ENCODE data around the gene SETD5. TPM values are rescaled to one million over a fixed set of nuclear protein-coding genes. Genes with fewer than 3 reads are reported as not detected.

Gene SETD5
- total RNA-seq, 1 donor from 2014 or later = 198 TPM

DNA sequence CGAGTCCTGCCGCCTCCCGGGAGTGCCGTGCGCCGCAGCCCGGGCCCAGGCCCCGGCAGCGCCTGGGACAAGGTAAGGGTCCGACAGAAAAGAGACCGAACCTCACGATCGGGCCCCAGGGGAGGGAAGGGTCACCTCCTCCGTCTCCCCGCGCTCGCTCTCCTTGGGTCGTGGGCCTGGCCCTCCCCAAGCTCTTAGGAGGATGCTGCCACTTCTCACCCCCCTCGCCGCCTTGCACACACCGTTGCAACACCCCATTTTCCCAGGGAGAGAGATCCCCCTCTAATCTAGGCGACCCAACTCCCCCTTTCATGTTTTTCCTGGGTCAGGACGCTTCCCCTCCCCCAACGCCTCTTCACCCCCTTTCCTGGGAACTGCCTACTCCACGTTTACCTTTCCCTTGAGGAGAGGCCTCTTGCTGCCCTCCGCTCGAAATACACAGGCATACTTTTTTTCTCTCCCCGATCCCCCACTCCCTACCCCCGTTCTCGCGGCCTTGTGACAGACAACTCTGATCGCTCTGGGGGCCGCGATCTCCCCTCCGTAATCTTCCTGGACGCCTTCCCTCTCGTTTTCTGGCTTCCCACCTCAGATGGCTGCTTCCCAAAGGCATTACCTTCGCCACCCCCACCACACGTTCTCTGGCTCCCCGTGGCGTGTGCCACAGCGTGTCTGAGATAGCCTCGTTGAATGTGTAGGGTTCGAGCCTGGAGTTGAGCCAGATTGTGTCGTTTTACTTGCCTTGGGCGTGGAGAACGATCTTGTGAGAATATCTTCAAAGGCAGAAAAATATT, 688 bp downstream of the SETD5 start:
- H3K9ac ChIP-seq = peak overlapping the region; percentile 98
- TF ChIP-seq, protein P1, sequence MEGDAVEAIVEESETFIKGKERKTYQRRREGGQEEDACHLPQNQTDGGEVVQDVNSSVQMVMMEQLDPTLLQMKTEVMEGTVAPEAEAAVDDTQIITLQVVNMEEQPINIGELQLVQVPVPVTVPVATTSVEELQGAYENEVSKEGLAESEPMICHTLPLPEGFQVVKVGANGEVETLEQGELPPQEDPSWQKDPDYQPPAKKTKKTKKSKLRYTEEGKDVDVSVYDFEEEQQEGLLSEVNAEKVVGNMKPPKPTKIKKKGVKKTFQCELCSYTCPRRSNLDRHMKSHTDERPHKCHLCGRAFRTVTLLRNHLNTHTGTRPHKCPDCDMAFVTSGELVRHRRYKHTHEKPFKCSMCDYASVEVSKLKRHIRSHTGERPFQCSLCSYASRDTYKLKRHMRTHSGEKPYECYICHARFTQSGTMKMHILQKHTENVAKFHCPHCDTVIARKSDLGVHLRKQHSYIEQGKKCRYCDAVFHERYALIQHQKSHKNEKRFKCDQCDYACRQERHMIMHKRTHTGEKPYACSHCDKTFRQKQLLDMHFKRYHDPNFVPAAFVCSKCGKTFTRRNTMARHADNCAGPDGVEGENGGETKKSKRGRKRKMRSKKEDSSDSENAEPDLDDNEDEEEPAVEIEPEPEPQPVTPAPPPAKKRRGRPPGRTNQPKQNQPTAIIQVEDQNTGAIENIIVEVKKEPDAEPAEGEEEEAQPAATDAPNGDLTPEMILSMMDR (IDR thresholded peaks at IDR 0.05) = no peak
- TF ChIP-seq EZH2phosphoT487 (IDR thresholded peaks at IDR 0.05) = no peak
- no peak for TF ChIP-seq EZH2 (IDR thresholded peaks at IDR 0.05)
- H3K36me3 ChIP-seq = peaks cover 3% of the 10 kb centered on the region
- H3K4me2 ChIP-seq = peak overlapping the region; percentile 99
- peak; percentile 57 for DNase-seq (ENCODE audit: low spot score)
- peaks cover 84% of the 10 kb centered on the region for H4K20me1 ChIP-seq (ENCODE audit: low read depth)
- H3K27me3 ChIP-seq = no peaks in the 10 kb centered on the region
- peaks cover 71% of the 10 kb centered on the region for H3F3A ChIP-seq (ENCODE audit: low read depth)
- peak overlapping the region; percentile 99 for H3K4me3 Mint-ChIP-seq
- H3K79me2 ChIP-seq (ENCODE audit: low read depth) = peaks cover 89% of the 10 kb centered on the region
- no peaks in the 10 kb centered on the region for H3K9me3 ChIP-seq (ENCODE audit: low read depth)
- peaks cover 54% of the 10 kb centered on the region for H3K4me1 Mint-ChIP-seq
- peak overlapping the region; percentile 99 for H3K27ac Mint-ChIP-seq
- no peak overlapping the region for H2AFZ ChIP-seq (replicated peaks)
- peaks cover 3% of the 10 kb centered on the region for H3K36me3 Mint-ChIP-seq
- no peaks in the 10 kb centered on the region for H3K9me3 Mint-ChIP-seq
- peak overlapping the region; percentile 94 for H3K4me3 ChIP-seq
- H3K27me3 Mint-ChIP-seq (ENCODE audit: insufficient read depth, low read depth) = peaks cover 7% of the 10 kb centered on the region
- peak overlapping the region; percentile 96 for H3K27ac ChIP-seq
- H3K4me1 ChIP-seq = peaks cover 46% of the 10 kb centered on the region

DNA sequence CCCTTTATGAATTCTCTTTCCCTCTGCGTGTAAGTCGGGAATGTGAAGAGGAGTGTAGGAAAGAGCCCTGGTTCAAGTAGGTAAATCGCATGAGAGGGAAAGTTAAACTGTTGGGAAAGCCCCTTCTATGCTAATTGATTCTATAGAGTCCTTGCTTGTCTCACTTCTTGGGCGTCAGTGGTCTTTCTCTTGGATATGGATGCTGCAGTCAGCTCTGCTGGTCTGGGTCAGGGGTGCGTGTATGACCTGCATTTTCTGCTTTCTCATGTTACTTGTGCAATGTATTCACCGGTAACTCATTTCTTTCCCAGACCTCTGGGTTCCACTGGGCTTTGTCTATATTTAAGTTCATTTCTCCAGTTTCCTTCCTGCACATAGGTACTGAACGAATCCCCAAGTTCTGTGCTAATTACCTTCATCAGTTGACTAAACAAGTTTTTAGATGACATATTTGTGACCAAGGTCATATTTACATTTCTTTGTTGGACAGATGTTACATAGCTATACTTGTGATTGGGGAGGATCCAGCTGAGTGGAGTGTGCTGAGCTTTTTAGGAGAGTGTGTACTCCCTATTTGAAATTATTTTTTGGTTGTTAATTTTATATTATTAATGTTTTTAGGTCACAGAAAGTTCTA, 1.4 kb downstream of the SETD5 start:
- peaks cover 7% of the 10 kb centered on the region for H3K27me3 Mint-ChIP-seq (ENCODE audit: insufficient read depth, low read depth)
- H3K4me1 Mint-ChIP-seq = peaks cover 60% of the 10 kb centered on the region
- H3K9me3 ChIP-seq (ENCODE audit: low read depth) = no peaks in the 10 kb centered on the region
- H3K9me3 Mint-ChIP-seq = no peaks in the 10 kb centered on the region
- peaks cover 89% of the 10 kb centered on the region for H3K79me2 ChIP-seq (ENCODE audit: low read depth)
- peaks cover 84% of the 10 kb centered on the region for H4K20me1 ChIP-seq (ENCODE audit: low read depth)
- H3K36me3 Mint-ChIP-seq = peaks cover 3% of the 10 kb centered on the region
- peaks cover 53% of the 10 kb centered on the region for H3K4me1 ChIP-seq
- no peak for TF ChIP-seq EZH2 (IDR thresholded peaks at IDR 0.05)
- TF ChIP-seq, protein P1 (IDR thresholded peaks at IDR 0.05) = no peak
- TF ChIP-seq EZH2phosphoT487 (IDR thresholded peaks at IDR 0.05) = no peak
- peak overlapping the region; percentile 94 for H3K4me3 ChIP-seq
- peak; percentile 42 for DNase-seq (ENCODE audit: low spot score)
- H3K4me2 ChIP-seq = peak overlapping the region; percentile 99
- H2AFZ ChIP-seq (replicated peaks) = no peak overlapping the region
- H3F3A ChIP-seq (ENCODE audit: low read depth) = peaks cover 73% of the 10 kb centered on the region
- no peaks in the 10 kb centered on the region for H3K27me3 ChIP-seq
- H3K27ac Mint-ChIP-seq = peak overlapping the region; percentile 99
- H3K4me3 Mint-ChIP-seq = peak overlapping the region; percentile 99
- H3K36me3 ChIP-seq = no peaks in the 10 kb centered on the region
- H3K27ac ChIP-seq = peak overlapping the region; percentile 96
- peak overlapping the region; percentile 98 for H3K9ac ChIP-seq

DNA sequence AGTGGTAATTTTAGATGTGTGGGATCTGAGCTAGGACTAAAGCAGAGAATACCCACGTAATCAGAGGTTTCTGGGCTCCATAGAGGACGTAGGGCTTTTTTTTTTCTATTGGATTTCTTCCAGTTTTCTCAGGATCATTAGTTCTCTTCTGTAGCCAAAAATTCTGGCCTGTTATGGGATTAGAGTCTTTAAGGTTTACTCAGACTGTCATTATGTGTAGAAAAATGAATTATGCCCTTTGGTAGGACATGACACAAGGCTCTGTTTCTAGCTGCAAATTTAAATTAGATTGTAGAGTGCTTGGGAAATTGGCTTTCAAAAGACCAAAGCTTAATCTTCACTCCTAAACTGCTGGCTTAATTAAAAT, 1.9 kb downstream of the SETD5 start:
- Histone ChIP-seq H3K27me3 (no peaks in the 10 kb centered on the region), H3K4me1 (peaks cover 55% of the 10 kb centered on the region), H3K79me2 (ENCODE audit: low read depth) (peaks cover 89% of the 10 kb centered on the region), H3K9ac (peak overlapping the region; percentile 98), H3K4me3 (peak overlapping the region; percentile 94), H3K27ac (peak overlapping the region; percentile 96), H3K9me3 (ENCODE audit: low read depth) (no peaks in the 10 kb centered on the region), H3K4me2 (peak overlapping the region; percentile 99), H4K20me1 (ENCODE audit: low read depth) (peaks cover 84% of the 10 kb centered on the region), H2AFZ (replicated peaks) (no peak overlapping the region), H3F3A (ENCODE audit: low read depth) (peaks cover 73% of the 10 kb centered on the region), H3K36me3 (no peaks in the 10 kb centered on the region)
- Mint-ChIP-seq H3K4me3 (peak overlapping the region; percentile 99), H3K4me1 (peaks cover 61% of the 10 kb centered on the region), H3K27me3 (ENCODE audit: insufficient read depth, low read depth) (peaks cover 7% of the 10 kb centered on the region), H3K27ac (peak overlapping the region; percentile 96), H3K36me3 (peaks cover 3% of the 10 kb centered on the region), H3K9me3 (no peaks in the 10 kb centered on the region)
- DNase-seq (ENCODE audit: low spot score) = no peak
- no peak for TF ChIP-seq EZH2 (IDR thresholded peaks at IDR 0.05)
- TF ChIP-seq, protein P1 (IDR thresholded peaks at IDR 0.05) = no peak
- TF ChIP-seq EZH2phosphoT487 (IDR thresholded peaks at IDR 0.05) = no peak

All from neural progenitor cell (in vitro differentiated cells).